HS-27A (cell line): ENCODE measurements around the gene KLB.

Experiments
- DNase-seq: peaks from one replicate; pipeline ENCODE4 v3.0.0-alpha.2; 2012; ENCODE audit warnings: low read depth, missing footprints

KLB gene

DNA sequence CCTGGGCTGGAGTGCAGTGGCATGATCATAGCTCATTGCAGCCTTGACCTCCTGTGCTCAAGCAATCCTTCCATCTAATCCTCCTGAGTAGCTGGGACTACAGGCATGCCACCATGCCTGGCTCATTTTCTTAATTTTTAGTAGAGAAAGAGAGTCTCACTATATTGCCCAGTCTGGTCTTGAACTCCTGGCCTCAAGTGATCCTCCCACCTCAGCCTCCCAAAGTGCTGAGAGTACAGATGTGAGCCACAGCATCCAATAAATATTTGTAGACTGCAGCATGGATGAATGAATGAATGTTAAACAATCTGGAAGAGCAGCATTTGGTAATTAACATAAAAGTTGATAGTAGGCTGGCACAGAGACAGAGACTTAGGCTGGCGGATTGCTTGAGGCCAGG is 20.0 kb downstream of the KLB start:
- DNase-seq: no peak

DNA sequence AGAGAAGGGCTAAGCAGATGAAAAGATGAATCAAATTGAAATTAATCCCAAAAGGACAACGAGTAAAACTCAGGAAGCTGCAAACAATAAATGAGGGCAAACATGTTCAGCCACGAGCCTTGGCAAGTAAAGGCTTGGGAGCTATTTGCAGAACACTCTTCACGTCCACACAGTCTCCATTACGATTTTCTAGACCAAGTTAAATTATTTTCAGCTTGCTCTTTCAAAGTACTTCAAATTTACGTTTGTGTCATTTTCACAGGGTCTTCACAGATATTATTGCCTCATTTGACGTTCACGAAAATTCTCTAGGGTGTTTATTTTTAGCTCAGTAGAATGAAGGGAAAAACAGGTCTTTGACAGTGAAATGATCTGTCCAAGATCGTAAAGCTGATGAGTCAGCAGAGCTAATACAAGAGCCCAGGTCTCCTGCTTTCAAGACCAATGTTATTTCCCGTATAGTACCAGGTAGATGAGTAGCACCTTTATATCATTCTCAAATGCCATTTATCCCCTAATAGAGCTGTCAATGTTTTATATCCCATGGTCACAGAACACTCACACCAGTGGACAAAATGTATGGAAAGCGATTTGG is 20.9 kb downstream of the KLB start:
- DNase-seq: no peak

DNA sequence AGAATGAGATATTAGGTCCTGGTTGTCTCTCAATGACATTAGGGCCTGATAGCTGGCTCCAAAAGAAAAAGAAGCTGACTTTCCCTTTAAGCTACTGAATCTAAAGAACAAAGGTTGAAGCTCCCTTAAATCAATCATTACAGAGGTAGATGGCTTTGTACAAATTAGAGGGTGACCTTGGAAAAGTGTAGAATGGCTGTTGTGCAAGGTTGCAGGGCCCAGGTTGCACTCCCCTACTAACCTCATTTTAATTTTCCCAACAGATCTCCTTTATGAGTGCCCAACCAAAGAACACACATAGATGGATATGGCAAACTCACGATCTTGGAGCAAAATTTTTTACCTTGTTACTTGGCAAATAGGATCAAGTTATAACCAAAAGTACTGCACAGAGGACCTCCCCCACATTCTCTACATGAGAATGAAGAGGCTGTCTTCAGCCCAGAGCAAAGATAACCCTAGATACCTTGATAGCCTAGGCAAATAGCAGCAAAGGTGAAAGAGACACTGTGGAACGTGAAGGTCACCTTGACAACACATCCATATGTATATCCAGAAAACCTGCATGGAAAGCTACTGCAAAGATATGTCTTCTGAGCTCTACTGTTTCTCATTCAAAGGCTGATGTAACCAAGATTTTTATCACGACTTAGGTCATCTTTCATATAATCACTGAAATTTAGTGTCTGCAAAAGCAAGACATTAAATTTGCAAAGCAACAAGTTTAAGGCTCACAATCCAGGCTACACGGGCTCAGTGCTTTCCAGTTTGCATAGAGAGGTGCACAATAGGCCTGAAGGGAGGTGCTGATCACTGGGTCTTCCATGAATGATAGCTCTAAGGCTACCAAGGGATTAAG is 23.0 kb downstream of the KLB start:
- DNase-seq: no peak

DNA sequence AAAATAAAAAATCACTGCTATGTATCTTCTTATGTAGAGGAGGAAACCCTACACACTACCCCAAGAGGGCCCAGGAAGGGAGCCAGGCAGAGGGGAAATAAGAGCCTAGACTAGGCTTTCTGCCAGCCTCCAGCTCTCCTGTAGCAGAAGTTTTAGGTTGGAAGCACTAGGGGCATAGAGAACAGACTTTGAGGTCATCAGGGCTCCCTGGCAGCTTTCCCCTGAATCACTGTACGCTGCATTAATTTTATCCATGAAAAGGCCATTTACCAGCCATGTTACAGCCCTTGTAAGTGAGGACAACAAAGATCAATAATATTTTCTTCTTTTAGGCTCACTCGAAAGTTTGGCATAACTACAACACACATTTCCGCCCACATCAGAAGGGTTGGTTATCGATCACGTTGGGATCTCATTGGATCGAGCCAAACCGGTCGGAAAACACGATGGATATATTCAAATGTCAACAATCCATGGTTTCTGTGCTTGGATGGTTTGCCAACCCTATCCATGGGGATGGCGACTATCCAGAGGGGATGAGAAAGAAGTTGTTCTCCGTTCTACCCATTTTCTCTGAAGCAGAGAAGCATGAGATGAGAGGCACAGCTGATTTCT is 27.3 kb downstream of the KLB start:
- no peak for DNase-seq

DNA sequence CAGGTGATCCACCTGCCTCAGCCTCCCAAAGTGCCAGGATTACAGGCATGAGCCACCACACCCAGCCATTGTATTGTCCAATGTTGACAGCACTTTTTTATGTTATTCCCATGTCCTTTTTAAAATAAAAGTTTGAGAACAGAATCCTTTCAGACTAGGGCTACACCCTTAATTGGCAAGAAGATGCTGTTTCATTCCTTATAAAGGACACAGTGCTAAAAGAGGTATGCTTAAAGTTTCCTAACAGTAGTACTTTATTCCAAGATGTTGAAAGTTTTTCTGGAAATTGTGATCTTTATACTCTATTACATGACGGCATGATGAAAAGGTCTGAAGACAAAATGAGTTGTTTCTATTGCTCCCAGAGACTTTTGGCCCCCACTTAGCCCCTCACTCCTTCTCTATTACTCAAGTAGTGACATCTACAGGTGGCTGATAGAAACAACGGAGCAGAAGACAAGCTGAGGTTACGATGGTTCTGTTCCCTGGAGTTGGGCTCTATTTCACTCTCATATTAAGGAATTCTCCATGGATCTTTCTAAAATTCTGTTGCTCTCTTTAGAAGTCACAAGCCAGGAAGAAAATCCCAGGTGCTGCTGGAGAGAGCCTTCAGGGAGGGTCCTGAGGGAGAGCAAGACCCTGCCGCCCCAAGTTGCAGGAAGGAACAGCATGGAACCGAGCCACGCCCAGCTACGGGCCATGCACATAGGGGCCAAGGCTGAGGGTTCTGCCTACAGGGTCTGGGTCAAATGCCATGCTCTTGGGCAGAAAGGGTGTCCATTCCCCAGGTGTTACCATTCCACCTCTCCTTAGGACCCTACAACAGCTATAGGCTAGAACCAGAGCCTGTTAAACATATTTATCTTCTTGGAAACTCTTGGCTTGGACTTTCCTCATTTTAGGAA is 29.2 kb downstream of the KLB start:
- DNase-seq: no peak

DNA sequence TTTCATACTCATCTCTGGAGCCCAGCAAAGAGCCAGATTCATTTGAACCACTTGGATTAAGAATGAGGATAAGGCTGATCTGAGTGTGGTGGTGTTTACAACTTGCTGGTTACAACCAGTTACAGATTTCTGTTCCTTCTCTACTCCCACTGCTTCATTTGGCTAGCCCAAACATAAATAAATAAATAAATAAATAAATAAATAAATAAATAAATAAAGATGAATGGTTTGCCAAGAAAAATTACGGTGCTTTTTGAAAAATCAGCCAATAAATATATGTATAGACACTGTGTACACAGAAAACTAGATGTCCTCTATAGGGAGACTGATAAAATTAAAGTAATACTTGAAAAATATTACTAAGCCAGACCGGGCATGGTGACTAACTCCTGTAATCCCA is 34.9 kb downstream of the KLB start:
- no peak for DNase-seq

DNA sequence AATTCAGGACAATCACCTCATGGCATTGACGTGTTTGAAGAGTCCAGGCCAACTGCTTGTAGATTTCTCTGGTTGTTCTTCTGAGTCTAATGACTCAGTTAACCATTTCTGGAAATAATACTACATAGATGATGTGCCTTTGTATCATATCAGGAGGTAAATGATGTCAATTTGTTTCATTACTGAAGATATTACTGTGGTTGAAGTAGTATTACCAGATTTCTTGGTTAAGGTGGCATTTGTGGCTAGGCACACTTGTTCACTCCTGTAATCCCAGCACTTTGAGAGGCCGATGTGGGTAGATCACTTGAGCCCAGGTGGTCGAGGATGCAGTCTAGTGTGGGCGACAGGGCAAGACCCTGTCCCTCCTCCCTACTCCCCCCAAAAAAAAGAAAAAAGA is 36.3 kb downstream of the KLB start:
- no peak for DNase-seq

DNA sequence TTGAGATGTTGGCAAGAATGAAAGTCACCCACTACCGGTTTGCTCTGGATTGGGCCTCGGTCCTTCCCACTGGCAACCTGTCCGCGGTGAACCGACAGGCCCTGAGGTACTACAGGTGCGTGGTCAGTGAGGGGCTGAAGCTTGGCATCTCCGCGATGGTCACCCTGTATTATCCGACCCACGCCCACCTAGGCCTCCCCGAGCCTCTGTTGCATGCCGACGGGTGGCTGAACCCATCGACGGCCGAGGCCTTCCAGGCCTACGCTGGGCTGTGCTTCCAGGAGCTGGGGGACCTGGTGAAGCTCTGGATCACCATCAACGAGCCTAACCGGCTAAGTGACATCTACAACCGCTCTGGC is 39.7 kb downstream of the KLB start:
- DNase-seq: no peak

DNA sequence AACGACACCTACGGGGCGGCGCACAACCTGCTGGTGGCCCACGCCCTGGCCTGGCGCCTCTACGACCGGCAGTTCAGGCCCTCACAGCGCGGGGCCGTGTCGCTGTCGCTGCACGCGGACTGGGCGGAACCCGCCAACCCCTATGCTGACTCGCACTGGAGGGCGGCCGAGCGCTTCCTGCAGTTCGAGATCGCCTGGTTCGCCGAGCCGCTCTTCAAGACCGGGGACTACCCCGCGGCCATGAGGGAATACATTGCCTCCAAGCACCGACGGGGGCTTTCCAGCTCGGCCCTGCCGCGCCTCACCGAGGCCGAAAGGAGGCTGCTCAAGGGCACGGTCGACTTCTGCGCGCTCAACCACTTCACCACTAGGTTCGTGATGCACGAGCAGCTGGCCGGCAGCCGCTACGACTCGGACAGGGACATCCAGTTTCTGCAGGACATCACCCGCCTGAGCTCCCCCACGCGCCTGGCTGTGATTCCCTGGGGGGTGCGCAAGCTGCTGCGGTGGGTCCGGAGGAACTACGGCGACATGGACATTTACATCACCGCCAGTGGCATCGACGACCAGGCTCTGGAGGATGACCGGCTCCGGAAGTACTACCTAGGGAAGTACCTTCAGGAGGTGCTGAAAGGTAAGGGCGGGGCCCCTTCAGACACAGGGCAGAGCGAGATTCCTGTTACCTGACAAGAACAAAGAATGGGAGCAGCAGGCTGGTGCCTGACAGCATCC is 40.3 kb downstream of the KLB start:
- DNase-seq: no peak

DNA sequence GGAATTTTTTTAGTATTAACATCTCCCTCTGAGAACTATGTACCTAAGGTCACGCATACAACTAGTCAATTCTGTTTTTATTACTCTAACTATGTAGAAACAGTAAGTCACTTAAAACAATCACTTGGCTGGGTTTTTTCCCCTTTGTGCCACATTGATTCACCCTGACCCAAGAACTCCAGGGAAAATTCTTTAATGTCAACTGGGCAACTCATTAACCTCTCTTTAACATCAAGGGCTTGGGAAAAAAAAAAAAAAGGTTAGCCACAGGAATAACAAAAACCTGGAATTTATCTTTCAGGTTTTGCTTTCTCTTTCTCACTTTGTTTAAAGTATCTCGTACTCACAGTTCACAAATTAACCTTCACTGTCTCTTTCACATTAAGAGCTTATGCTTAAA is 43.9 kb downstream of the KLB start:
- DNase-seq: no peak

DNA sequence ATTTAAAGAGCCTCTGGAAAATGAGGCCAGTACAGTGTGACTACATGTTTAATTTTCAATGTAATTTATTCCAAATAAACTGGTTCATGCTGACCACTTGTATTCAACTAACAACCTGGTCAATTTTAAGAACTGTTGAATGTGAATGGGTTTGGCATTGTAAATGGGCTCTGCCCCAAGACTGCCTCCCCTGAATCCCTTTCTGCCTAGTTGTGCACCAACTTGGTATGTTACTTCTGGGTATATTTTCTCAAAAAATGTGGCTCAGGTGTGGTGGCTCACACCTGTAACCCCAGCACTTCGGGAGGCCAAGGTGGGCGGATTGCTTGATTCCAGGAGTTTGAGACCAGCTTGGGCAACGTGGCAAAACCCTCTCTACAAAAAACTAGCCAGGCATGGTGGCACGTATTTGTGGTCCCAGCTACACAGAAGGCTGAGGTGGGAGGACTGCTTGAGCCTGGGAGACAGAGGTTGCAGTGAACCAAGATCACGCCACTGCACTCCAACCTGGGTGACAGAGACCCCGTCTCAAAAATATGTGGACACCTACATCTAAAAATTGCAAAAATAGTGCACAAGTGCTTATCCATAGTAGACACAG is 44.8 kb downstream of the KLB start:
- DNase-seq: no peak

DNA sequence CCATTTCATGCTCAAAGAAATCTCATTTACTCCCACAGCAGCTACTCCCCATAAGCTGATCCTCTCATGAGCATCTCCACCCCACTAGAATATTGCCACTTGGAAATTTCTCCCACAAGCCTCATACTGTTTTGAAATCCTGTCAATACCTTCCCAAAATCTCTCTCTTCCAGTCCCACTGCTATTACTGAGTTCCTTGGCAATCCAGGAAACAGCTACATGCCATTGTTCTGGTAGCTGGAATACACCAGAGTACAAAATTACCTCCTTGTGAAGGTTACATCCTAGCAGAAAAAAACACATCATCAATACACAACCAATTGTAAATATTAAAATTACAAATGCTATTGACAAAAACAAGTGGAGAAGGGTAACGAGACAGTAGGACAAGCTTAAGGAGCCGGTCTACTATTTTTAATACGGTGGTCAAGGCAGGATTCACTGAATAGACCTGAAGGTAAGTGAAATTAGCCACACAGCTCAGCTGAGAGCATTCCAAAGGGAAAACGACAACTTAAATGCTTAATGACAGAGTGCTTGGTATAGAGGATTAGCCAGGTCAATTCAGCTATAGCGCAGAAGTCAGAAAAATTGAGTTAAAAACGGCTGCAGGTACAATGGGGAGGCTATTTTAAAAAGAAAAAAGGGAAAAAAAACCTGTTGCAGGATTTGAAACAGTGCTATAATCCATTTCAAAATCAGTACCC is 45.6 kb downstream of the KLB start:
- DNase-seq: no peak

DNA sequence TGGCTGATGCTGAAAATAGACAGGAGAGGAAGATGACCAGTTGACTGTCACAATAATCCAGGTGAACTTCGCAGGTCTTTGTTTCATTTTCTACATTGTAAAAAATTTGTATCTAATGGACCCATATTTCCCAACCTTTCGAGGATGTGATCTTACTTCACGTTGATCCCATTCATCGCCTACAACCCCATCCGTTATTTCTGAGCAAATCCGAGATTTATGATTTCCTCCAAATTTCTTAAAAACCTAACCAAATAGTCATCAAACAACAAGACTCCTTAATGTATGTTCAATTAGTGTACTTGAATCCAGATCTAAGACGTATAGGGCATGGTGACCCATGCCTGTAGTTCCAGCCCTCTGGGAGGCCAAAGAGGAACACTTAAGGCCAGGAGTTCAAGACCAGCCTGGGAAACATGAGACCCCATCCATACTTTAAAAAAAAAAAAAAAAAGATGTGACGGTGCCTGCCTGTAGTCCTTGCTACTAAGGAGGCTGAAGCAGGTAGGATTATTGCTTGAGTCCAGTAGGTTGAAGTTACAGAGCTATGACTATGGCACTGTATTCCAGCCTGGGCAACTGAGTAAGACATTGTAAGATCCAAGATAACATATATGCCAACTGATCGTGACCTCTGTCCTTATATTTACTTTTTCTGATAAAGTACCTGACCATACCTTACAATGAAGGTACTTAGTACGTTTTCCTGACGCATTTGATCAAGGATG is 46.3 kb downstream of the KLB start:
- no peak for DNase-seq

DNA sequence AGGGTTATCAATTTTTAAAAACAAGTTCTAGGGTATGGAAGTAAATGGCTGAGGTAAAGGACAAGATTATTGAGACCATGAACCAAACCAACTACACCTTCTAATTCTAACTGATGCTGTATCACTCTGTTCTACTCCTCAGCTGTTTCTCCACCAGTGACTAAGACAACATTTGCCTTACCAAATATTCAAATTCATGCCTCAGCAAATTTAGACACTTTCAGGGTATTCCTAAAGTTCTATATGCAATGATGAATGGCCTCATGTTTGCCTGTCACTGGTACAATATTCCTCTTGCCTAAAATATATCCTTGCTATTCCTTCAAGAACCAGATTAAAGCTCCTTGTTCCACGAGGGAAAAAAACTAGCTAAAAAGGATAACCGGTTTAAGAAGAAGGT is 47.0 kb downstream of the KLB start:
- DNase-seq: no peak

DNA sequence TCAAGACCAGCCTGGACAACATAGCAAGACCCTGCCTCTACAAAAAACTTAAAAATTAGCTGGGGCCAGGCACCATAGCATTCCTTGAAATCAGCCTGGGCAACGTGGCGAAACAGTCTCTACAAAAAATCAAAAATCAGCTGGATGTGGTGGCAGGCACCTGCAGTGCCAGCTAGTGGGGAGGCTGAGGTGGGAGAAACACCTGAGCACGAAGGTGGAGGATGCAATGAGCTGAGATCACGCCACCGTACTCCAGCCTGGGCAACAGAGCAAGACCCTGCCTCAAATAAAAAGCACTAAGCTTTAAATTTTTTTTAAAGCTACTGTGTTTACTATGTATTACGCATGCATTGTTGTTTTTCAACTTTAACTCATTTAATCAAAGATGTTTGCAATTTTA is 48.8 kb downstream of the KLB start:
- DNase-seq: no peak

DNA sequence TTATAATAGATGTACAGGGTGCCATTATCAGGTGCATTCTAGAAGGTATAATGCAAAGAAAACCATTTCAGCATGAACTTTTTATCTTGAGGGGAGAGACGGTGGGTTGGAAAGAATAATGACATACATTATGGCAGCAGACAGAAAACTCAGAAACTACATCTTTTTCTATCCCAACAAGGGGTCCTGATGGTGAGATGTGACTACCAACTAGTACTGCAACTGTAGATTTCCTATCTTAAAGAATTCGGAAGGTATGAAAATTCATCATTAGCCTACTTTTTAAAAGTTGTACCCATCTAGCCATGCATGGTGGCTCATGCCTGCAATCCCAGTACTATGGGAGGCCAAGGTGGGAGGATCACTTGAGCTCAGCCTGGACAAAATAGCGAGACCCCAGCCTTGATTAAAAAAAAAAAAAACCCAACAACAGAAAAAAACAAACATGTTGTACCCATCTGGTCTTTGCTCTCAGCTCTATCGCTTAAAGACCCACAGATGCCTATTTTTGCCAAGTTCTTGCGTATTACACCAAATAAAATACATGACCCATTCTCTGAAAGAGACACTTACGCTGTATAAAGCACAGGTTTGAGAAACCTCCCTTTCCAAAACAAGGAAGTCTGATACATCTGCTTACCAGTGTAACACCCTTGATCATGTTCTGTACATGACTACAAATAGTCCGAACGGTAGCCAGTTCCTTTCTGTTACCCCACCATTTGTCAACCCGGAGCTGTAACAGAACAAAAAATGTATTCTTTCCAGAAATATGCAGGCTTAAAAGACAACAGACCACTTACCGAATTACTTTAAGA is 50.4 kb downstream of the KLB start:
- no peak for DNase-seq

DNA sequence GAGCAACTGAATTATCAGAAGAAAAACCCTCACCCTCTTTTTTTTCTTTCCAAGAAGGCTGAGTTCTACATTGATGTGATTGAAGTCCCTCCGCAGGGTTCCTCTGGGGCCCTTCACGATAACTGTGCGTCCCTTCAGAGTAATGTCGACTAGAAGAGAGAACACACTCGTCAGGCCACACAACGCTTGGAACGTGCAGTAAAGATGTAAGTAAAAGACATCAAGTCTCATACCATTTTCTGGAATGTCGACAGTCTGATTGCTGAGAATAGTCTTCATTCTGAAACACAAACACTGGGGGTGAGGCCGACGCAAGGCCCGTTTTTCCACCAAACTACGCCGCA is 51.4 kb downstream of the KLB start:
- DNase-seq: peak; percentile 11

DNA sequence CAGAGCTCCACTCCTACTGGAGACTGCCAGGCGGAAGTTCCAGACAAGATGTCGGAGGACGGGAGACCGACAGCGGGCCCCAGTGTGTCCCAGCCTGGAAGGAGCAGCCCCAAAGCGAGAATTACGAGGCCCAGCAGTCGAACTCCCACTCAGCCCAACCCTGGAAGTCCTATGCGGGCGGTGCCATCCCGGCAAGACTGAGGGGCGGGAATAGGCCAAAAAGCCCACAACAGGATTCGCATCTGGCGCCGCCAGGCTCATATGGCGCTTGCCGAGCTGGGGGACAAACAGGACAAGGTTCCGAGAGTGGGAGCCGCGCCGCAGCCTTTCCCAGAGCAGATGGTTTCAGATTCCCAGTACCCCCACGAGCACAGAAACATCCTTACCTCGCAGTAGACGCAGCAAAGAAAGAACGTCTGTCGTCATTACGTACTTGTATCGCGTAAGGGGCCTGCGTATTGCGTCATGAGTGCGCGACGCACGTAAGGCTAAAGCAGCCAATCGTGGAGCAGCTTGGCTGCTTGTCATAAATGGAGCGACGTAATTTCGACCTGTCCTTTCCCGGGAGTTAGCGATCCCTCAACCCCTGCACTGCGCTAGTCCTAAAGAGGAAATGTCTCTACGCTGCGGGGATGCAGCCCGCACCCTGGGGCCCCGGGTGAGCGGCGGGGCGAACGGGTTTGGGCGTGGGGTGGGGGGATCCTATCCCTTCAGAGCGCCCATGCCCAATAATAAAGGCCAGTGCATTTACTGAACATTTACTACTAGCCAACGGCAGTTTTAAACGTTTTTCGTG is 52.0 kb downstream of the KLB start, which contains the start of the genes LIAS and RPL9:
LIAS (plus strand) TSS at position 552 of the 796 bp plus-strand sequence; CDS start at position 614, 62 bp downstream.
RPL9 (minus strand) TSS at position 418 of the 796 bp plus-strand sequence. CDS start 483 bp downstream, outside the sequence.
- DNase-seq: peak; percentile 97
